Raji (cell line): Measurements from ENCODE around the gene TTC34.

Experiments used
- POLR2A ChIP-seq: IDR thresholded peaks from 2 replicates; pipeline ENCODE4 v1.6.1; 2011; ENCODE audit warnings: low read depth, low read length, control low read depth; ENCODE audit not compliant: insufficient read depth

The TTC34 gene, protein sequence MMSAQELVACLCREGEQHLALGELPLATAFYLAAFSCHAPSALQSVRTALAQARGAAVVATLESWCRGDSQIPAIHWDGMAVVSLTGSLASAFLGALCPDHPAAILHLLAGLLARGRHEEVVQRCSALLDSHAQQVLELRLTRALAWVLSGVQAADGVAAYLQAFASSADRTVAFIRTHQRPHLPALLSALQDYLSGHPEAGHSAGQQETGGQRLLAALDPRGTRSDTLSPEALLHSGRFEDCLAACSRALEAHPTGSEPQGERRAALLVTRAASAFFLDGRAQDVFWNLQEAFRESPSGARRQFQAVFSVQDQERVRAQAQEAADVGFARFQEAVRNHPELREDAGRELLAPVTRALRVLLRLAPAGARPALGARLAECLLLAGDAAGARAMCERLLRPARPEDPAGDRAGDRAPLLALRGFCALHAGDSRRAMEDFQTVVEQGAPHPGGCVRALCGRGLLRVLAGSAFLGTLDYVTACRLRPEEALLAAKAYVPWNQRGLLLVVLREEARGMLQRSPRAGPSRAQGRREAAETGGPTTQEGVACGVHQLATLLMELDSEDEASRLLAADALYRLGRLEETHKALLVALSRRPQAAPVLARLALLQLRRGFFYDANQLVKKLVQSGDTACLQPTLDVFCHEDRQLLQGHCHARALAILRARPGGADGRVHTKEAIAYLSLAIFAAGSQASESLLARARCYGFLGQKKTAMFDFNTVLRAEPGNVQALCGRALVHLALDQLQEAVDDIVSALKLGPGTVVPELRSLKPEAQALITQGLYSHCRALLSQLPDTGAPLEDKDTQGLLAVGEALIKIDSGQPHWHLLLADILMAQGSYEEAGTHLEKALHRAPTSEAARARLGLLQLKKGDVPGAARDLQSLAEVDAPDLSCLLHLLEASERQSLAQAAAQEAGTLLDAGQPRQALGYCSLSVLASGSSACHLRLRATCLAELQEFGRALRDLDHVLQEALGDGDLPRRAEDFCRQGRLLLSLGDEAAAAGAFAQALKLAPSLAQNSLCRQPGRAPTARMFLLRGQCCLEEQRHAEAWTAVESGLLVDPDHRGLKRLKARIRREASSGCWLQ

DNA sequence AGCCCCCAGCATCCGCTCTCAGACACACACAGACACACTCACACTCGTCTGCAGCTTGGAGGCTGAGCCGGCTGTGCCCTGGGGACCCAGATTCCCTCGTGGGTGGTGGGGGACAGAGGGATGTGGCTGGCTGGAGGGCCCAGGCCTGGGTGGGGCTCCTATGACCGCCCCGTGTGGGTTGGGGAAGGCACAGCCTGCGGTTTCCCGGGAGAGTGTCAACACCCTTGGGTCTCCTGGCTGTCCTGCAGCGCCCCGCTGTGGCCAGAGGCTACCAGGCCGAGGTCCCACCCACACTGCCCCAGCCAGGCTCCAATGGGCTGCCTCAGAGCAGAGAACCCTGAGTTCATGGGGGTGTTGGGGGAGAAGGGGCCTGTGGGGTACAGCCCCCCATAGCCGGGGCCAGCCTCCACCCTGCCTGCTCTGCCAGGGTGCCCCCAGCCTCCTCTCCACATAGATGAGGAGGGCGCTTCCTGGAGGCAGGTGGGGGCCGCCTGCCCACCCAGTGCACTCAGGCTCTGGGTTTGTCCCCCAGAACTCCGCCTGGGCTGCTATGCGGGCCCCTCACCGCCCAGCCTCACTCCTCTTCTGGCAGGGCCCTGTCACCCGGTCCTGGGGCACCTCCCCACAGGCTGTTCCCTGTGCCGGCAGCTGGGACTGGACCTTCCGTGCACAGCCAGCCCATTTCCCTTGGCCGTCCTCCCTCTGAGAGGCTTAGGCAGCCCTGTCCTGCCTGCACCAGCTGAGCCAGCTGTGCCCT is at the start of gene TTC34:
Gene TTC34, minus strand, starts transcription at position 159 of the 757 bp plus-strand sequence. CDS start 866 bp downstream, outside the sequence.
- no peak for TF ChIP-seq POLR2A

DNA sequence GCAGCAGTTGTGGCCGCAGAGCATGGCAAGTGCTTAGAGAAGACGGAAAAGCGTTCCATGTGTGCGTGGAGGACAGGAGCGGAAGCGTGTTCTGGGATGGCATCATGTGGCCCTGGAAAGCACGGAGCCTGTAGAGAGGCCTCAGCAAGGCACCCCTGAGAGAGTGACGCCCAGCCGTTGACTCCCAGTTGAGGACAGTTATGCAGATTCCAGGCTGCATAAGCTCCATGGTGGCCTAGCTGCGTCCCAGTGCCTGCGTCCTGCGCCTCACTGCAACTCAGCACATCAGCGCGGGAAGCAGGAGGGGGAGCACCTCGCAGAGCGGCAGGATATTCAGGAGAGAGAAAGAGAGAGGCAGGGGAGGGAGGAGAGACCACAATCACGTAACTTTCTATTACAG is 49.0 kb upstream of the TTC34 start:
- TF ChIP-seq POLR2A: no peak

DNA sequence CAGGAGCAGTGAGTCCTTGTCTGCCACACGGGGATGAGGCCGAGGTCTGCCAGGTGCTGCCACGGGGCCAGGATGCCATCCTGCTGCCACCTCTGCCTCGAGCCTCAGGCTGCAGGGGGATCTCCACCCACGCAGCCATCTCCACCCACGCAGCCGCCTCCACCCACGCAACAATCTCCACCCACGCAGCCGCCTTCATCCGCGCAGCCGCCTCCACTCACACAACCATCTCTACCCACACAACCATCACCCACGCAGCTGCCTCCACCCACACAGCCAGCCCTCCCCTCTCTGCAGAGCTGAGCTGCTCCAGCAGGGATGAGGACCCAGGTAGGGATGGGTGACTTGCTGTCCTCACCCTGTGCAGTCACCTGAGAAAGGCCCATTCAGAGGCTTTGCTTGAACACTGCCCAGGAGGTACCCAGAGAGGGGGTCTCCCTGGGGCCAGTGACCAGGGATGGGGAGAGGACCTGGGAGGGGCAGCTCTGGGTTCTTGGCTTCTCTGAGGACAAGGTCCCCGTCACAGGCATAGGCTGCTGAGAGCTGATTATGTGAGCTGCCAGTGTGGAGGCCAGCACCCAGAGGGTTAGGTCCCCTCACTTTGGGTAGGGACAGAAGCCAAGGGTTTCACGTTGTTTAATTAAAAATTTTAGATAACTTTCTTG is 46.6 kb upstream of the TTC34 start:
- no peak for TF ChIP-seq POLR2A

DNA sequence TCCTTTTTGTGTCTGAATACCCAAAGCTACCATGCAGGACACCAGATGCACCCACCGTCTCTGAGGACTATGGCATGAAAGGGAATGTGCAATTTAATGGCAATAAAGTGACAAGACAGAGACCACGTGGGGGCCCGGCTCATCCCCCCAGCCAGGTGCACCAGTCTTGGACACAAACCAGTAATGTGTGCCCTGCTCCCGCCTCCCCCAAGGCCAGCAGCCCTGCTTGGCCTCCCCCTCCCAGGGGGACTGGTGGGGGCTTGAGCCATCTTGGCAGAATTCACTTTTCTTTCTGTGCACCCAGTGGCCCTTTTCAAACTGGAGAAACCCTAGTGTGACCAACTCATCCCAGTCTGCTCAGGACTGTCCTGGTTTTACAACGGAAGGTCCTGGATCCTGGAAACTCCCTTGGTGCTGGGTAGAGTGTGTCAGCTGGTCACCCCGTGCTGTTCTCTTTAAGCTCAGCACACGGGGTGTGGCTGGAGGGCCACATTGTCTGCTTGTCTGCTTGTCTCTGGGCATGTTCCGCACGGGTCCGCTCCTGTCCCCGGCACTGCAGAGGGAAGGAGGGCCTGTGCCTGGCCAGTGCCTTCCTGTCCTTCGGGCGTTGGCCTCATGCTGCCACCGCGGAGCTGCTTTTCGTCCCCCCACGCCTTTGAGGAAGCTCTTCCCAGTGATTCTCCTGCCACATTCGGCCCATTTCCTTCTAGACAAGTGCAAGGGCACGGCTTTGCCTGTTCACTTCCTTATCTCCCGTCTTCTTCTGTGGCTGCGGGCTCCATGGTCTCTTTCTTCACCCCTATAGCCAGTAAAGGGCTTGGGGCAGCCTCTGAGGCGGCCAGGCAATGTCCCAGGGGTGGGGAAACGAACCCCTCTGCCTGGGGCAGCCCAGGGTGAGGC is 45.8 kb upstream of the TTC34 start:
- no peak for TF ChIP-seq POLR2A

DNA sequence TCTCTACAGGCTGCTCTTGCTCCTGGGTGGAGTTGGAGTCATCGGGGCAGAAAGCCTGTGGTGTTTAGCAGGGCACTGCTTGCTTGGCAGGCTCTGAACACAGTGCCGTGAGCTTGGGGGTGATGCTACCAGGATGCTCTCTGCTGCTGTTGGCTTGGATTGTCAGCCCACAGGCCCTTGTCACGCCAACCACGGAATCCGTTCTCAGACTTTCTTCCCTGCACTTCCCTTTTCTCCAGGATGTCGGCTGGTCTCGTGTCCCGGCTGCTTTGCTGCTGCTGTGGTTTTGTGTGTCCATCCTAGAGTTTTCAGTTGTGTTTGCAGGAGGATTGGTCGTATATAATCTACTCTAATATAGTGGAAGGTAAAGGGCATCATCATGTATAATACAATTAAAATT is 44.4 kb upstream of the TTC34 start:
- no peak for TF ChIP-seq POLR2A

DNA sequence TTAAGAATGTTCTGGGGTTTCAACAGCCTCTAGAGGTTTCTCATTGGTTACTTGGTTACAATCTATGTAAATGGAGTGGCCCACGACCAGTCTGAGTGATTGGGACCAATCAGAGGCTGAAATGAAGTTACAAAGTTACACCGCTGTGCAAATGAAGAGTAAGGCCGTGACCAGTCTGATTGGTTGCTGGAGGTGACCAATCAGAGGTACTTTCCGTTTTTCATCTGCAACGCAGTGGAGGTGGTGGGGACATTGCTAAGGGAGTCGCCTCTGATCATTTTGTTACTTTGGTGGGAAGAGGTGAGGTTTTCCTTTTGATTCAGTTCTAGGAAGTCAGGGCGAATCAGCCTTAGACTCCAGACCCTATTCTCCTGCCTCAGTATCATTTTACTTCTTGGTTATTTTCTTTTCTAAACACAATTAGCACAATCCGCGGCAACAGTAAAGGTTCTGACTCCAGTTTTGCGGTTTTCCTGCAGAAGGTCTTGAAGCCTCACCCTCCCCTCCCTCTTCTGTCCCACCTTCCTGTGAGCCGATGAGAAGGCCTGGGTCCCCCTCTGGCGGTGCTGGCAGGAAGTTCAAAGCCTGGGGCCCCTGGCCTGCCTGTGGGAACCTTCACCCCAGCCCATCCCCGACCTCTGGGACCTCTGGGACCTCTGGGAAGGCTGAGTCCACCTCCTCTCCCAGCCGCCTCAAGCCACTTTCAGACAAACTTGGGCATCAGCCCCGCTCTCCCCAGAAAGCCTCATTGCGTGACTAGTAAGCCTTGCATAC is 38.7 kb upstream of the TTC34 start:
- no peak for TF ChIP-seq POLR2A

DNA sequence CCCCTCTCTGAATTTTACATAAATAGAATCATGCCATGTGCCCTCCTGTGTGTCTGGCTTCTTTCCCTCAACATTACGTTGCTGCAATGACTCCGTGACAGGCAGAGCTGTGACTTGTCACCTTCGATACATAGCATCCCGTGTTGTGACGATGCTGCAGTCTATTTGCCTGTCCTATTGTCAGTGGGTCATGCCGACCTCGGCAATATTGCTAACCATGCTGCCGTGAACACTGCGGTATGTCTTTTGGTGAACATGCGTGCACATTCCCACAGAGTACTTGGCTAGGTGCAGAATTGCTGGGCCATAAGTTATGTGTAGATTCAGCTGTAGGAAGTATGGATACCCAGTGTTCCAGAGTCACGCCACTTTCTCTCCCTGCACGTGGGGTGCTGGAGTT is 36.3 kb upstream of the TTC34 start:
- no peak for TF ChIP-seq POLR2A

DNA sequence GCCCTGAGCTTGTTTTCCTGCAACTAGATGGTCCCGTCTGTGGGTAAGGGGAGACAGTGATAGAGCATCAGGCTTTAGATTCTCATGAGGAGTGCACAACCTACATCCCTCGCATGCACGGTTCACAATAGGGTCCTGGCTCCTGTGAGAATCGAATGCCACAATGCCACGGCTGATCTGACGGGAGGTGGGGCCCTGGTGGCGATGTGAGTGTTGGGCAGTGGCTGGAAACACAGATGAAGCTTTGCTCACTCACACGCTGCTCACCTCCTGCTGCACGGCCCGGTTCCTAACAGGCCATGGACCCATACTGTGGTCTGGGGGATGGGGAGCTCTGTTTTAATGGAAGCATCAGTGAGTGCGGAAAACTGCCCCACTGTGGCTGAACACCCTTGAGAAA is 35.8 kb upstream of the TTC34 start:
- TF ChIP-seq POLR2A: no peak

DNA sequence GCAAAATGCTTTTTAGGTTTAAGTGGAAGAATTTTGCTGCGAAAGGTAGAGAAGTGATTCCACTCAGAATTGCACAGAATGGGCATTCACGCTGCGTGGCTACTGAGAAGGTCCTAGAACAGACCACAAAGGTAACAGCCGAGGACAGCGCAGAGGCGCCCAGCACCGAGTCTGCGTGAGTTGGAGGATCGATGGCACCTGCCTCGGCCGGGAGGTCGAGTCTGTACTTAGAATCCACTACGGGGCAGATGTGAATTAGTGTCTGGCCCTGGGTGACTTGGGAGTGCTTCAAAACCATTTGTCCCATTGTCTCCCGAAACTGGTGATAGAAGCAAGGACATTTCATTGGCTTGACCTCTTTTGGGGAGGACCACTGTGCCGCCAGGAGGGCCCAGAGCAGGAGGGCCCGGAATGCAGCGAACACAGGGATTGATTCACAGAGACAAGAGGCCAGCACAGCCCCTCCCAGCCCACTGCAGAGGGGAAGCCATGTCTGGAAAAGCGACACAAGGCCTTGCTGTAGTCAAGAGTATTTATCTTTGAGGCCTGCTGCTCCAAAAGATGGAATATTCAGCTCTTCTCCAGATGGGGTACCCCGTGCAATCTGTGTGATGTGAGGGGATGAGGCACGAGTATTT is 35.0 kb upstream of the TTC34 start:
- TF ChIP-seq POLR2A: no peak

DNA sequence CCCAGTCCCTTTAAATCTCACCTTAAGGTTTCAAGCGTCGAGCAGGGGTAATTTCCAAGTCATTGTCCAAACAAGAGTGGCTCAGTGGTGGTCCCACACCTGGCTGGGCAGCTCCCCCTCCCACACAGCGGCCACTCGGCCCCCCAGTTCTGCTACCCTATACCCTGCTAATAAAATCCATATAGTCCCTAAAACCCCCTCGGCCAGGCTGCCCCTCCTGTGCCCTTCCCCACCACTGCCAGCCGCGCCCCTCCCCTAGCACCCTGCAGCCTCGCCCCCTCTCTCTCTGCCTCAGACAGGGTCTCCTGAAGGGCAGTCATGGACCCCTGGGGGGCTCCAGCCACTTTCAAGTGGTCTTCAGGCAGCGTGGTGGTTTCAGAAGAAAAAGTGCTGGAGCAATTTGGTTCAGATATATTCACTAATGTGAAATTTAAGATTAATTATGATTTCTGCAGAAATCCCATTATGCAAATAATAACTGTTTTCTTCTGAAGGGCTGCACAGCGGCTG is 34.2 kb upstream of the TTC34 start:
- TF ChIP-seq POLR2A: no peak

DNA sequence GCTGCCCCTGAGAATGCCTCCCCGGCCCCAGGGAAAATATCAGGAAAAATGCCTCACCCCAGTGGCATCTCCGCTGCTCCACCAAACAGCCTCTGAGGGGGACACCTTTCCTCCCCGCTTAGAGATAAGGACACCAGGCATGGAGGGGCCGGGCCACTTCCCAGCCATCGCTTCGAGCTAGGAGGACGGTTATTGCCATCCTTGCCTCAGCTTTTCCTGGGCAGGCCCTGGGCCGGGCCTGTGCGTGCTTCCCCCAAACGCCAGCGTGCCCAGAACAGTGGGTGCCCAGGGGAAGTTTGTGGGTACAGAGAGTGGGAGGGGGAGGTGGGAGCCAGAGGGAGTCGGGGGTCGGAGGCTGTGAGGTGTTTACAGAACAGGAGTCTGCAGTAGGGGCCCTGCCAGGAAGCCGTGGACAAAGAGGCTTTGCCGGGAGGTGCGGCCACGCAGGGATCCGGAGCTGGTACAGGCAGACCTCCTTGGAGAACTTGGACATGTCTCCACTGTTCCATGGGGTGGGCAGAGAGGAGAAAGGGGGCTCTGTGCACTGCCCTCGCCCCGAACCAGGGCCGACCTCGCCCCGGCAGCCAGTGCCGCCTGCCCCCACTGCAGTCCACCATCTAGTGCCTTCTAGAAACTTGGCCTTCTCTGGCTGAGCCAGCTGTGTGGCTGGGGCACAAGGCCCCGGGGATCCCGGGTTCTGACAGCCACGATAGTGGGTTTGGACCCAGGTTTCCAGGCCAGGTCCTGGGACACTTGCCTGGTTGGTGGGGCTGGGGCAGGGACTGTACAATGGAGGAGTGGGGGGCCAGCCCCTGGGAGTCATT is 33.5 kb upstream of the TTC34 start:
- no peak for TF ChIP-seq POLR2A
